ENCODE measurements around the gene HMGCR.
A peak's percentile ranks its signal among the peaks of the same experiment; 100 is the strongest.
"Not testable (repeated sequence)": the region's sequence is repeated elsewhere in the genome, so short reads cannot be mapped to it uniquely, and the experiment has no call there.

Gene HMGCR

DNA sequence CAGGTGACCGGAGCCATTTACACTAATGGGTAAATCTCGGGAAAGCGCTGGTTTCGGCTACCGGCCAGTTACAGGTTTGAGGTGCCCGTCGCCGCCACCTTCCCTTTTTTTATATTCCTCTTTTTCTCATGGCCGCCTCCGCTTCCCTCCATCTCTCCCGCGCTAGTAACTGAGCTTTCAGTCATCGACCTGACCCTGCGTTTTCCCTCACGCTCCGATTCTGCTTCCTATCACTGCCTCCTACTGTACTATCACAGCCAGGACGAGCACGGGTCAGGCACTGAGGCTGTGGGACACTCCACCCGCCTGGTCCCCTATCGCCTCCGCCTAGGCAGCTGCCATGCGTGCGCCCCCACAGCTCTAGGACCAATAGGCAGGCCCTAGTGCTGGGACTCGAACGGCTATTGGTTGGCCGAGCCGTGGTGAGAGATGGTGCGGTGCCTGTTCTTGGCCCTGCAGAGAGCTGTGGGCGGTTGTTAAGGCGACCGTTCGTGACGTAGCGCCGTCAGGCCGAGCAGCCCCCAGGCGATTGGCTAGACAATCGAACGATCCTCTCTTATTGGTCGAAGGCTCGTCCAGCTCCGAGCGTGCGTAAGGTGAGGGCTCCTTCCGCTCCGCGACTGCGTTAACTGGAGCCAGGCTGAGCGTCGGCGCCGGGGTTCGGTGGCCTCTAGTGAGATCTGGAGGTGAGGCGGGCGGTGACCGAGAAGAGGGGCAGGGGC lies at the start of gene HMGCR:
Gene HMGCR (plus strand): TSS at position 606 of the 722 bp plus-strand sequence. CDS start 5,386 bp downstream, outside the sequence.
- peak; percentile 96 to 97 for DNase-seq

GRCh38 chr5:75291844-75292243 lies 45.2 kb upstream of the HMGCR start:
- not testable (repeated sequence) for DNase-seq

GRCh38 chr5:75300084-75300483 lies 36.9 kb upstream of the HMGCR start:
- no peak for DNase-seq

DNA sequence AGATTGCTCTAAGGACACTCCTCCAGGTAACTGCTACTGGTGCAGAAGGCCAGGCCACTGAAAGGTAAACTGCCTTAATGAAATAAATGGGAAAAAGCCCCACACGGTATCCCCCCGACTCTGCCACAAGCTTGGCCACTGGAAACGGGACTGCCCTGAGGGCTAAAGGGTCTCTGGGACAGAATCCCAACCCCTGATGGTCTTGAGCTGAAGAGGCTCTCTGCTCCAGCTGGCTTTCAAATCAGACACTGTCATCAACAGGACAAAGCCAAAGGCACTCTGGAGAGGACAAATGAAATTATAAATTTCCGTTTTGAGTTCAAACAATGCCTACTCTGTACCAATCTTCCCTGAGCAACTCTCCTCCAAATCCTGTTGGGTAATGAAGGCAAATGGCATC lies 33.6 kb upstream of the HMGCR start:
- DNase-seq = no peak

GRCh38 chr5:75304486-75304885 lies 32.5 kb upstream of the HMGCR start:
- not testable (repeated sequence) for DNase-seq

DNA sequence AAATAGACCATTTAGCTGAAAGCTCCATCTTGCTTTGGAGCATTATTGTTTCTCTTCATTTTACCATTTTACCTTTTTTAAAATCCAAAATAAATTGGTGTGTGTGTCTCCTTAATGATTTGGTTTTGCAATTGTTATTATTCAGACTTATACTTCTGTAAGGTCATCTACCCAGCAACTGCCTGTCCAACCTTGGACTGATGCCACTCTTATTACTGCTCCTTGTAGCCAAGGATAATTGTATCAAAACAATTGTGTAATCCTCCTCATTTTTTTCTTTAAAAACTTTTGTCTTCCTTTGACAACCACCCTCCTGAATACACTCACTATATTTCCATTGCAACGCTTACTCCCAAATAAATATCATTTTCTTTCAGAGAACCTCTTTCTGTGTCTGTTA lies 30.3 kb upstream of the HMGCR start:
- DNase-seq = no peak

DNA sequence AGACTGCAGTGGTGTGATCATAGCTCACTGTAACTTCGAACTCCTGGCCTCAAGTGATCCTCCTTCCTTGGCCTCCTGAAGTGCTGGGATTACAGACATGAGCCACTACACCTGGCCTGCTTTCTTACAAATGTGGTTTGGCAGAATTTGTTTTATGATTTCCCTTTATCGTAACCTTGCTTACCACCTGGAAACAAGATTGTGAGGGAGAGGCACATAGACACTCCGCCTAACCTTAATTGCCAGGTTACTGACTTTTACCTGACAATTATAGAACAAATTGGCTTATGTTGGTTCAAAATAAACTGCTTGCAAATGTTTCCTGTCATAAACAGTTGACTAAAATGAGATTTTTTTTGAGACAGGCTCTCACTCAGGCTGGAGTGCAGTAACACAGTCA lies 26.8 kb upstream of the HMGCR start:
- DNase-seq = no peak

GRCh38 chr5:75319148-75319547 lies 17.9 kb upstream of the HMGCR start:
- not testable (repeated sequence) for DNase-seq

GRCh38 chr5:75319638-75320037 lies 17.4 kb upstream of the HMGCR start:
- no peak for DNase-seq

DNA sequence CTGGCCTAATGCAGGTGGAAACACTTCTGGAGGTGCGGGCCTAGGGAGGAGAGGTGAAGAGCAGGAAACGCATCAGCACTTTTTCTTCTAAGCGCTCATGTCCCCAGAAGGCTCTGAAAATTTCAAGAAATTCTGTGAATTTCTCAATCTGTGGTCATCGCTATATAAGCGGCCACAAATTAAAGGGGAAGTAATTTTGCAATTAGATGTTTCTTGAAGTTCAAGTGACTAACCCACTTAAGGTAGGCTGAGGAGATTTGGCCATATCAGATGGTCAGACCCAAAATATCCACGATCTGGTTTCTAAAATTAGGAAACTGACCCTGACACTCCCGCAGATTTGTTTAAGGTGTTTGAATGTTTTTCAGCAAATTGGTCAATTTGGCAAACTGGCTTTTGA lies 16.6 kb upstream of the HMGCR start:
- DNase-seq = no peak

- DNase-seq = no peak
Observed at GRCh38 chr5:75322066-75322465, 15.0 kb upstream of the HMGCR start.

DNA sequence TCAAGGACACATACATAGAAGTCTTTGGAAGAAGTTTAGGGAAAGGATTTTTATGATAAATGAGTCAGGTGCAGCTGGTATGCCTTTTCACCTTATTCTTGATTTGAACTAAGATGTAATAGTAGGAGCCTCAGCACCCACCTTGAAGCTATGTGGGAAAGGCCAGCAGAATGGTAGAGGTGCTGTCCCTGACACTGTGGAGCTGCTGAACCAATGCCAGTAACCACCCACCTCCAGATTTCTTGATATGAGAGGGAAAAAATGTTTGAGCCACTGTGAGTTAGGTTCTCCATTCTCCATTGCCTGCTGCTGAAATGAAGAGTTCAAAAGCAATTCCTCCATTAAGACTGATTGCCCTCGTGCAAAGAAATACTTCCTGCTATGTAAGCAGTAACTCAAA lies 12.2 kb upstream of the HMGCR start:
- DNase-seq = no peak

GRCh38 chr5:75325242-75325641 lies 11.8 kb upstream of the HMGCR start:
- DNase-seq = no peak

GRCh38 chr5:75330404-75330803 lies 6.6 kb upstream of the HMGCR start:
- no peak for DNase-seq

GRCh38 chr5:75331095-75332090 lies 5.6 kb upstream of the HMGCR start:
- no peak for DNase-seq

- DNase-seq = not testable (repeated sequence)
Observed at GRCh38 chr5:75333759-75334158, 3.3 kb upstream of the HMGCR start.

DNA sequence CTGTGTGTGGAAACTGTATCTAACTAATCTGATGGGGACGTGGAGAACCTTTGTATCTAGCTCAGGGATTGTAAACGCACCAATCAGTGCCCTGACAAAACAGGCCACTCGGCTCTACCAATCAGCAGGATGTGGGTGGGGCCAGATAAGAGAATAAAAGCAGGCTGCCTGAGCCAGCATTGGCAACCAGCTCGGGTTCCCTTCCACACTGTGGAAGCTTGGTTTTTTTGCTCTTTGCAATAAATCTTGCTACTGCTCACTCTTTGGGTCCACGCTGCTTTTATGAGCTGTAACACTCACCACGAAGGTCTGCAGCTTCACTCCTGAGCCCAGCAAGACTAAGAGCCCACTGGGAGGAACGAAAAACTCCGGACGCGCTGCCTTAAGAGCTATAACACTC lies 2.6 kb upstream of the HMGCR start:
- not testable (repeated sequence) for DNase-seq

DNA sequence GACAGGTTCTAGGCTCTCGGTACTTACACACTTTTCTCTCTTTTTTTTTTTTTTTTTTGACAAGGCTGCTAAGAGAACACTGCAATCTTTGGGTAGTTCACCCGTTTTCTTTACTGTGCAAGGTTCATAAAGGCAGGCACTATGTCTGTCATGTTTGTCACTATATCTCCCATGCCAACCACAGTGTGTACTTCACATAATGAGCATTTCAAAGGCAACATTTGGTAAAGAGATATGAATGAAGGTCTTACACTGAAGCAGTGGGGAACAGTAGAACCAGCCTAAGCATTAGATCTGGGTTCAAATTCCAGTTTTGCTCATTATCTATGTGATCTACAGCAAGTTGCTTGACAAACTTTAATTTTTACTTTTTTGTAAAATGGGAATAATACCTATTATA lies 1.5 kb upstream of the HMGCR start:
- no peak for DNase-seq

GRCh38 chr5:75335952-75336614 lies 937 bp upstream of the HMGCR start:
- DNase-seq = no peak

GRCh38 chr5:75337366-75338021 lies 474 bp downstream of the HMGCR start:
- peak in 1 of 2 donors; percentile 31 for DNase-seq

GRCh38 chr5:75338408-75338807 lies 1.4 kb downstream of the HMGCR start:
- no peak for DNase-seq

- no peak for DNase-seq
Observed at GRCh38 chr5:75340714-75341478, 3.9 kb downstream of the HMGCR start.
